Stimulated activated CD4-positive, alpha-beta T cell treated with anti-CD3 and anti-CD28 coated beads, Interleukin-1b, Interleukin-23, amount 100 ng/mL, for 24 hours (primary cell): ENCODE data around the gene ID3.

Experiments used
- DNase-seq, 4 experiments: peaks; one replicate each; pipeline ENCODE4 v3.0.0-alpha.2; 2020; ENCODE audit warnings: low read depth in 4 of 4, low spot score in 1 of 4

Gene ID3

GRCh38 chr1:23559136-23559984, at the start of gene ID3:
Gene ID3 (minus strand): TSS chr1:23559501. CDS start chr1:23559426, 75 bp downstream.
- peak; percentile 65 to 89 (median 80) for DNase-seq

- DNase-seq, result no peak
Measured at GRCh38 chr1:23607944-23608343, 48.6 kb upstream of the ID3 start.

- DNase-seq, result no peak
Measured at GRCh38 chr1:23601968-23602876, 42.9 kb upstream of the ID3 start.

GRCh38 chr1:23601135-23601967, 42.0 kb upstream of the ID3 start:
- no peak for DNase-seq

- DNase-seq, result no peak
Measured at GRCh38 chr1:23600283-23600682, 41.0 kb upstream of the ID3 start.

GRCh38 chr1:23599125-23599524, 39.8 kb upstream of the ID3 start:
- no peak for DNase-seq

- no peak for DNase-seq
Measured at GRCh38 chr1:23598424-23598823, 39.1 kb upstream of the ID3 start.

GRCh38 chr1:23597635-23598388, 38.5 kb upstream of the ID3 start:
- DNase-seq, result no peak

- no peak for DNase-seq
Measured at GRCh38 chr1:23596382-23597358, 37.4 kb upstream of the ID3 start.

GRCh38 chr1:23594927-23595353, 35.6 kb upstream of the ID3 start:
- no peak for DNase-seq

GRCh38 chr1:23594149-23594907, 35.0 kb upstream of the ID3 start:
- DNase-seq, result no peak

GRCh38 chr1:23593556-23594148, 34.4 kb upstream of the ID3 start:
- no peak for DNase-seq

- no peak for DNase-seq
Measured at GRCh38 chr1:23593042-23593521, 33.8 kb upstream of the ID3 start.

GRCh38 chr1:23592209-23592892, 33.0 kb upstream of the ID3 start:
- no peak for DNase-seq

- peak in 1 of 4 experiments; percentile 36 for DNase-seq
Measured at GRCh38 chr1:23591460-23592208, 32.3 kb upstream of the ID3 start.

- DNase-seq, result peak in 1 of 4 experiments; percentile 44
Measured at GRCh38 chr1:23590058-23590783, 30.9 kb upstream of the ID3 start.
